GM12878 (cell line): ENCODE results near the gene RANGRF. TPM values are rescaled to one million over a fixed set of nuclear protein-coding genes. Genes with fewer than 3 reads are reported as not detected.

Experiments
- BCLAF1 ChIP-seq: fragments of 450-650 bp; IDR thresholded peaks from 2 replicates; pipeline ENCODE4 v1.6.1; 2017; ENCODE audit warnings: antibody characterized with exemption, mild to moderate bottlenecking, moderate library complexity
- BHLHE40 ChIP-seq, 2 experiments: fragments of 450-650 bp in 1 of 2; IDR thresholded peaks; 2 replicates each; pipeline ENCODE4 v1.6.1; 2011 to 2017; ENCODE audit warnings: low read depth in 2 of 2, borderline replicate concordance in 1 of 2, improper control_type of control experiment in 1 of 2, low read length in 1 of 2, mild to moderate bottlenecking in 1 of 2
- CBFB ChIP-seq: IDR thresholded peaks from 2 replicates; pipeline ENCODE4 v1.6.1; 2016; ENCODE audit warnings: antibody characterized with exemption, low read depth
- CHD2 ChIP-seq: IDR thresholded peaks from 2 replicates; pipeline ENCODE4 v1.6.1; 2011; ENCODE audit warnings: low read depth, low read length, improper control_type of control experiment, borderline replicate concordance
- E4F1 ChIP-seq: fragments of 450-650 bp; IDR thresholded peaks from 2 replicates; pipeline ENCODE4 v1.6.1; 2018; ENCODE audit warnings: borderline replicate concordance, mild to moderate bottlenecking; ENCODE audit not compliant: partially characterized antibody
- ETV6 ChIP-seq, 2 experiments: fragments of 450-650 bp in 1 of 2; IDR thresholded peaks in 1 of 2; conservative IDR thresholded peaks in 1 of 2; 2 replicates each; pipeline ENCODE4 v1.6.1; 2014; ENCODE audit warnings: antibody characterized with exemption in 1 of 2, borderline replicate concordance in 1 of 2, low read depth in 1 of 2, mild to moderate bottlenecking in 1 of 2, moderate library complexity in 1 of 2
- IKZF2 ChIP-seq, 2 experiments: fragments of 450-650 bp; IDR thresholded peaks; 2 replicates each; pipeline ENCODE4 v1.6.1; 2017; ENCODE audit warnings: mild to moderate bottlenecking in 2 of 2, moderate library complexity in 2 of 2
- MEF2B ChIP-seq: fragments of 450-650 bp; IDR thresholded peaks from 2 replicates; pipeline ENCODE4 v1.6.1; 2018; ENCODE audit warnings: mild to moderate bottlenecking, moderate library complexity; ENCODE audit not compliant: partially characterized antibody, poor library complexity, severe bottlenecking
- MYC ChIP-seq: IDR thresholded peaks from 2 replicates; pipeline ENCODE4 v1.6.1; 2011; ENCODE audit warnings: mild to moderate bottlenecking, low read length, moderate library complexity, inconsistent platforms; ENCODE audit not compliant: insufficient read depth, insufficient replicate concordance, insufficient read length, severe bottlenecking
- RAD51 ChIP-seq: fragments of 450-650 bp; IDR thresholded peaks from 2 replicates; pipeline ENCODE4 v1.6.1; 2016; ENCODE audit warnings: moderate library complexity, mild to moderate bottlenecking, inconsistent platforms
- RB1 ChIP-seq: fragments of 450-650 bp; formaldehyde crosslinking; IDR thresholded peaks from 2 replicates; pipeline ENCODE4 v1.6.1; 2017; ENCODE audit warnings: mild to moderate bottlenecking, borderline replicate concordance
- YBX1 ChIP-seq: fragments of 450-650 bp; IDR thresholded peaks from 2 replicates; pipeline ENCODE4 v1.6.1; 2016; ENCODE audit warnings: antibody characterized with exemption
- ZNF207 ChIP-seq: fragments of 450-650 bp; IDR thresholded peaks from 2 replicates; pipeline ENCODE4 v1.6.1; 2014; ENCODE audit warnings: antibody characterized with exemption, mild to moderate bottlenecking, borderline replicate concordance
- polyA plus RNA-seq, 11 experiments: library from polyadenylated mRNA; depleted of rRNA in 4 of 11; unstranded in 6 of 11; stranded (reverse) in 5 of 11; fragments of >200 nt; fragmentation: Nextera tagmentation in 4 of 11; fragmentation: Illumina TruSeq in 1 of 11; extraction: Ambion mirVana in 4 of 11; extraction: Trizol in 1 of 11; gene quantifications; 1 replicate in 1 of 11; 2 replicates in 10 of 11; pipeline versions ENCODE4 v1.2.1 to v1.2.3, GENCODE V29; 2011 to 2016; ENCODE audit warnings: inconsistent platforms in 2 of 11, missing spikeins in 2 of 11, low read depth in 1 of 11
- total RNA-seq, 4 experiments: library from RNA; depleted of rRNA in 3 of 4; stranded (reverse); fragments of >200 nt in 3 of 4; fragmentation: Illumina TruSeq in 1 of 4; extraction: Trizol in 1 of 4; gene quantifications; 2 replicates each; pipeline versions ENCODE4 v1.2.1 to v1.2.3, GENCODE V29; 2013 to 2021
- TF ChIP-seq, protein P1 (sequence below): fragments of 450-650 bp; IDR thresholded peaks from 2 replicates; pipeline ENCODE4 v1.6.1; 2017; ENCODE audit warnings: mild to moderate bottlenecking, moderate library complexity
- TF ChIP-seq, protein P2 (sequence below): fragments of 450-650 bp; IDR thresholded peaks from 2 replicates; pipeline ENCODE4 v1.6.1; 2018; ENCODE audit warnings: mild to moderate bottlenecking, low read depth, moderate library complexity; ENCODE audit not compliant: partially characterized antibody

RANGRF gene
- total and polyA plus RNA-seq, 10 of the 15 experiments (the other 5 are each of a cell fraction or from before 2014, with no cell fraction given): 30.1 to 181 (median 61.4) TPM

GRCh38 chr17:8288336-8289102 is at the start of gene RANGRF (continued):
- peak; percentile 84; the same call in 1 of the 2 replicates for TF ChIP-seq RB1
- peak; percentile 66; the same call in 1 of the 2 replicates for TF ChIP-seq ZNF207
- TF ChIP-seq, protein P1, sequence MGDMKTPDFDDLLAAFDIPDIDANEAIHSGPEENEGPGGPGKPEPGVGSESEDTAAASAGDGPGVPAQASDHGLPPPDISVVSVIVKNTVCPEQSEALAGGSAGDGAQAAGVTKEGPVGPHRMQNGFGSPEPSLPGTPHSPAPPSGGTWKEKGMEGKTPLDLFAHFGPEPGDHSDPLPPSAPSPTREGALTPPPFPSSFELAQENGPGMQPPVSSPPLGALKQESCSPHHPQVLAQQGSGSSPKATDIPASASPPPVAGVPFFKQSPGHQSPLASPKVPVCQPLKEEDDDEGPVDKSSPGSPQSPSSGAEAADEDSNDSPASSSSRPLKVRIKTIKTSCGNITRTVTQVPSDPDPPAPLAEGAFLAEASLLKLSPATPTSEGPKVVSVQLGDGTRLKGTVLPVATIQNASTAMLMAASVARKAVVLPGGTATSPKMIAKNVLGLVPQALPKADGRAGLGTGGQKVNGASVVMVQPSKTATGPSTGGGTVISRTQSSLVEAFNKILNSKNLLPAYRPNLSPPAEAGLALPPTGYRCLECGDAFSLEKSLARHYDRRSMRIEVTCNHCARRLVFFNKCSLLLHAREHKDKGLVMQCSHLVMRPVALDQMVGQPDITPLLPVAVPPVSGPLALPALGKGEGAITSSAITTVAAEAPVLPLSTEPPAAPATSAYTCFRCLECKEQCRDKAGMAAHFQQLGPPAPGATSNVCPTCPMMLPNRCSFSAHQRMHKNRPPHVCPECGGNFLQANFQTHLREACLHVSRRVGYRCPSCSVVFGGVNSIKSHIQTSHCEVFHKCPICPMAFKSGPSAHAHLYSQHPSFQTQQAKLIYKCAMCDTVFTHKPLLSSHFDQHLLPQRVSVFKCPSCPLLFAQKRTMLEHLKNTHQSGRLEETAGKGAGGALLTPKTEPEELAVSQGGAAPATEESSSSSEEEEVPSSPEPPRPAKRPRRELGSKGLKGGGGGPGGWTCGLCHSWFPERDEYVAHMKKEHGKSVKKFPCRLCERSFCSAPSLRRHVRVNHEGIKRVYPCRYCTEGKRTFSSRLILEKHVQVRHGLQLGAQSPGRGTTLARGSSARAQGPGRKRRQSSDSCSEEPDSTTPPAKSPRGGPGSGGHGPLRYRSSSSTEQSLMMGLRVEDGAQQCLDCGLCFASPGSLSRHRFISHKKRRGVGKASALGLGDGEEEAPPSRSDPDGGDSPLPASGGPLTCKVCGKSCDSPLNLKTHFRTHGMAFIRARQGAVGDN: peak; percentile 41; the same call in 1 of the 2 replicates
- peak; percentile 45 for TF ChIP-seq MEF2B
- peak; percentile 26 for TF ChIP-seq E4F1
- no peak for TF ChIP-seq CBFB
- TF ChIP-seq YBX1: no peak
- TF ChIP-seq BCLAF1: no peak
- TF ChIP-seq, protein P2, sequence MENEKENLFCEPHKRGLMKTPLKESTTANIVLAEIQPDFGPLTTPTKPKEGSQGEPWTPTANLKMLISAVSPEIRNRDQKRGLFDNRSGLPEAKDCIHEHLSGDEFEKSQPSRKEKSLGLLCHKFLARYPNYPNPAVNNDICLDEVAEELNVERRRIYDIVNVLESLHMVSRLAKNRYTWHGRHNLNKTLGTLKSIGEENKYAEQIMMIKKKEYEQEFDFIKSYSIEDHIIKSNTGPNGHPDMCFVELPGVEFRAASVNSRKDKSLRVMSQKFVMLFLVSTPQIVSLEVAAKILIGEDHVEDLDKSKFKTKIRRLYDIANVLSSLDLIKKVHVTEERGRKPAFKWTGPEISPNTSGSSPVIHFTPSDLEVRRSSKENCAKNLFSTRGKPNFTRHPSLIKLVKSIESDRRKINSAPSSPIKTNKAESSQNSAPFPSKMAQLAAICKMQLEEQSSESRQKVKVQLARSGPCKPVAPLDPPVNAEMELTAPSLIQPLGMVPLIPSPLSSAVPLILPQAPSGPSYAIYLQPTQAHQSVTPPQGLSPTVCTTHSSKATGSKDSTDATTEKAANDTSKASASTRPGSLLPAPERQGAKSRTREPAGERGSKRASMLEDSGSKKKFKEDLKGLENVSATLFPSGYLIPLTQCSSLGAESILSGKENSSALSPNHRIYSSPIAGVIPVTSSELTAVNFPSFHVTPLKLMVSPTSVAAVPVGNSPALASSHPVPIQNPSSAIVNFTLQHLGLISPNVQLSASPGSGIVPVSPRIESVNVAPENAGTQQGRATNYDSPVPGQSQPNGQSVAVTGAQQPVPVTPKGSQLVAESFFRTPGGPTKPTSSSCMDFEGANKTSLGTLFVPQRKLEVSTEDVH: no peak
- TF ChIP-seq RAD51: peak; percentile 90
- TF ChIP-seq ETV6 (conservative IDR thresholded peaks at IDR 0.05 in 1 of 2, IDR thresholded peaks at IDR 0.05 in 1 of 2; ENCODE audit: borderline replicate concordance in 1 of 2, low read depth in 1 of 2): no peak
- peak; percentile 17 to 62; a peak in 3 of 4 replicates for TF ChIP-seq BHLHE40 (IDR thresholded peaks at IDR 0.05; ENCODE audit: borderline replicate concordance in 1 of 2, low read depth in 2 of 2, low read length in 1 of 2)
- no peak for TF ChIP-seq IKZF2 (IDR thresholded peaks at IDR 0.05)
- TF ChIP-seq CHD2: no peak
- TF ChIP-seq MYC: no peak
